NCI-H146 (cell line): ENCODE measurements around the gene CTNNA3.
"Not testable (repeated sequence)": the region's sequence is repeated elsewhere in the genome, so short reads cannot be mapped to it uniquely, and the experiment has no call there.

ENCODE experiments used
- DNase-seq: peaks from one replicate; lab custom pipeline; 2025; lab: John Stamatoyannopoulos, UW

Gene CTNNA3

GRCh38 chr10:67602268-67602950 lies 93.6 kb downstream of the CTNNA3 start:
- no peak for DNase-seq

GRCh38 chr10:67599597-67599996 lies 96.4 kb downstream of the CTNNA3 start:
- DNase-seq, result no peak

- DNase-seq, result no peak
These were observed 99.4 kb downstream of the CTNNA3 start for GRCh38 chr10:67596641-67597040.

- DNase-seq, result no peak
These were observed 108.2 kb downstream of the CTNNA3 start for GRCh38 chr10:67587771-67588170.

- DNase-seq, result no peak
These were observed 120.5 kb downstream of the CTNNA3 start for GRCh38 chr10:67575532-67575931.

GRCh38 chr10:67573484-67573883 lies 122.5 kb downstream of the CTNNA3 start:
- no peak for DNase-seq

- no peak for DNase-seq
These were observed 124.5 kb downstream of the CTNNA3 start for GRCh38 chr10:67571503-67571902.

GRCh38 chr10:67558311-67558710 lies 137.7 kb downstream of the CTNNA3 start:
- DNase-seq, result not testable (repeated sequence)

- no peak for DNase-seq
These were observed 142.7 kb downstream of the CTNNA3 start for GRCh38 chr10:67553254-67553653.

GRCh38 chr10:67550838-67551402 lies 145.1 kb downstream of the CTNNA3 start:
- DNase-seq, result no peak

- DNase-seq, result no peak
These were observed 145.9 kb downstream of the CTNNA3 start for GRCh38 chr10:67550046-67550445.

- no peak for DNase-seq
These were observed 146.6 kb downstream of the CTNNA3 start for GRCh38 chr10:67549390-67549789.

GRCh38 chr10:67541411-67541810 lies 154.6 kb downstream of the CTNNA3 start:
- no peak for DNase-seq

- DNase-seq, result no peak
These were observed 156.7 kb downstream of the CTNNA3 start for GRCh38 chr10:67539312-67539711.

- DNase-seq, result no peak
These were observed 158.1 kb downstream of the CTNNA3 start for GRCh38 chr10:67537906-67538305.

- DNase-seq, result no peak
These were observed 162.6 kb downstream of the CTNNA3 start for GRCh38 chr10:67533376-67533775.

GRCh38 chr10:67530990-67531389 lies 165.0 kb downstream of the CTNNA3 start:
- DNase-seq, result not testable (repeated sequence)

- DNase-seq, result no peak
These were observed 168.6 kb downstream of the CTNNA3 start for GRCh38 chr10:67527351-67527750.

GRCh38 chr10:67521546-67521945 lies 174.4 kb downstream of the CTNNA3 start:
- no peak for DNase-seq

GRCh38 chr10:67520924-67521520 lies 175.0 kb downstream of the CTNNA3 start:
- DNase-seq, result peak; percentile 36

GRCh38 chr10:67519434-67519833 lies 176.6 kb downstream of the CTNNA3 start:
- no peak for DNase-seq

- no peak for DNase-seq
These were observed 177.2 kb downstream of the CTNNA3 start for GRCh38 chr10:67518756-67519155.

GRCh38 chr10:67518043-67518442 lies 178.0 kb downstream of the CTNNA3 start:
- DNase-seq, result no peak

GRCh38 chr10:67506757-67507091 lies 189.3 kb downstream of the CTNNA3 start:
- no peak for DNase-seq
